B cell (primary cell): ENCODE results near the gene KCND3.

Source experiments
- EZH2 ChIP-seq: IDR thresholded peaks from 2 replicates; pipeline ENCODE4 v1.6.1; 2012; ENCODE audit warnings: borderline replicate concordance, low read depth, mild to moderate bottlenecking, moderate library complexity, low read length; ENCODE audit not compliant: insufficient read depth, poor library complexity, severe bottlenecking
- TF ChIP-seq, protein P1 (sequence below): fragments of 200-600 bp; IDR thresholded peaks from one replicate; pipeline ENCODE4 v1.8.0; 2022; ENCODE audit warnings: antibody characterized with exemption, mild to moderate bottlenecking

- TF ChIP-seq, protein P1, sequence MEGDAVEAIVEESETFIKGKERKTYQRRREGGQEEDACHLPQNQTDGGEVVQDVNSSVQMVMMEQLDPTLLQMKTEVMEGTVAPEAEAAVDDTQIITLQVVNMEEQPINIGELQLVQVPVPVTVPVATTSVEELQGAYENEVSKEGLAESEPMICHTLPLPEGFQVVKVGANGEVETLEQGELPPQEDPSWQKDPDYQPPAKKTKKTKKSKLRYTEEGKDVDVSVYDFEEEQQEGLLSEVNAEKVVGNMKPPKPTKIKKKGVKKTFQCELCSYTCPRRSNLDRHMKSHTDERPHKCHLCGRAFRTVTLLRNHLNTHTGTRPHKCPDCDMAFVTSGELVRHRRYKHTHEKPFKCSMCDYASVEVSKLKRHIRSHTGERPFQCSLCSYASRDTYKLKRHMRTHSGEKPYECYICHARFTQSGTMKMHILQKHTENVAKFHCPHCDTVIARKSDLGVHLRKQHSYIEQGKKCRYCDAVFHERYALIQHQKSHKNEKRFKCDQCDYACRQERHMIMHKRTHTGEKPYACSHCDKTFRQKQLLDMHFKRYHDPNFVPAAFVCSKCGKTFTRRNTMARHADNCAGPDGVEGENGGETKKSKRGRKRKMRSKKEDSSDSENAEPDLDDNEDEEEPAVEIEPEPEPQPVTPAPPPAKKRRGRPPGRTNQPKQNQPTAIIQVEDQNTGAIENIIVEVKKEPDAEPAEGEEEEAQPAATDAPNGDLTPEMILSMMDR = no peak
- TF ChIP-seq EZH2 = no peak
Measured at GRCh38 chr1:111904478-111905218, 84.8 kb downstream of the KCND3 start.
